ENCODE measurements around the gene PGRMC2. TPM values are rescaled to one million over a fixed set of nuclear protein-coding genes. Genes with fewer than 3 reads are reported as not detected.

PGRMC2 gene
- total and polyA plus RNA-seq, 2 donors (not counting 1 experiment from before 2014, with no cell fraction given), result 4.7 to 30.7 TPM

DNA sequence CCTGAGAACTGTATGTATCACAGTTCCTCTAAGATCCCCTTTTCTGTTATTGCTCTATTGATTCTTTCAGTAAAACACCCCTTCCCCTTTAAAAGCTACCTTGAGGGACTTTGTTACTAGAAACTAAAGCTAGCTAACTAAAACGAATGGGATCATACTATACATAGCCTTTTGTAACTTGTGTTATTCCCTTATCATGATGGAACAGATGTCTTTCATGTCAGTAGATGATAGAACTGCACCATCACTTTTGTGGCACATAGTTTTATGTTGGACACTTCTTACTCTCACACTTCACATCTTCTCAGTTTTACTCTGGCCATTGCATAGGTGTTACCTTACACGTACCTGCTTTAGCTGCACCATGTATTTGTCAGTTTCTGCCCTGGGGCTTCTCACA lies 46.6 kb upstream of the PGRMC2 start:
- no peaks in the 10 kb centered on the region for H3K9me3 ChIP-seq (ENCODE audit: control extremely low read depth in 1 of 3, control insufficient read depth in 2 of 3, insufficient read depth in 1 of 3, low read length in 2 of 3)
- no peaks in the 10 kb centered on the region for H3K27me3 ChIP-seq (replicated peaks in 1 of 4; ENCODE audit: control extremely low read depth in 1 of 4, control insufficient read depth in 3 of 4, insufficient read depth in 4 of 4, low read length in 3 of 4)
- H3K9me3 Mint-ChIP-seq (ENCODE audit: insufficient read depth), result no peaks in the 10 kb centered on the region
- H4K20me1 ChIP-seq (ENCODE audit: control insufficient read depth, insufficient read depth, low read length, poor library complexity, severe bottlenecking), result no peaks in the 10 kb centered on the region
- TF ChIP-seq, protein P1, sequence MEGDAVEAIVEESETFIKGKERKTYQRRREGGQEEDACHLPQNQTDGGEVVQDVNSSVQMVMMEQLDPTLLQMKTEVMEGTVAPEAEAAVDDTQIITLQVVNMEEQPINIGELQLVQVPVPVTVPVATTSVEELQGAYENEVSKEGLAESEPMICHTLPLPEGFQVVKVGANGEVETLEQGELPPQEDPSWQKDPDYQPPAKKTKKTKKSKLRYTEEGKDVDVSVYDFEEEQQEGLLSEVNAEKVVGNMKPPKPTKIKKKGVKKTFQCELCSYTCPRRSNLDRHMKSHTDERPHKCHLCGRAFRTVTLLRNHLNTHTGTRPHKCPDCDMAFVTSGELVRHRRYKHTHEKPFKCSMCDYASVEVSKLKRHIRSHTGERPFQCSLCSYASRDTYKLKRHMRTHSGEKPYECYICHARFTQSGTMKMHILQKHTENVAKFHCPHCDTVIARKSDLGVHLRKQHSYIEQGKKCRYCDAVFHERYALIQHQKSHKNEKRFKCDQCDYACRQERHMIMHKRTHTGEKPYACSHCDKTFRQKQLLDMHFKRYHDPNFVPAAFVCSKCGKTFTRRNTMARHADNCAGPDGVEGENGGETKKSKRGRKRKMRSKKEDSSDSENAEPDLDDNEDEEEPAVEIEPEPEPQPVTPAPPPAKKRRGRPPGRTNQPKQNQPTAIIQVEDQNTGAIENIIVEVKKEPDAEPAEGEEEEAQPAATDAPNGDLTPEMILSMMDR (IDR thresholded peaks at IDR 0.05), result no peak
- TF ChIP-seq EZH2 (IDR thresholded peaks at IDR 0.05; ENCODE audit: borderline replicate concordance, insufficient read depth, low read depth, low read length, poor library complexity, severe bottlenecking), result no peak
- H3K4me1 ChIP-seq (ENCODE audit: control insufficient read depth in 2 of 2, insufficient read depth in 2 of 2, low read length in 2 of 2), result no peaks in the 10 kb centered on the region
- ChIA-PET CTCF (no interaction called here), POLR2A (no interaction called here)
- no peaks in the 10 kb centered on the region for H3K27me3 Mint-ChIP-seq
- no CpG with 5 or more reads among the region's 2 CpGs for WGBS (ENCODE audit: insufficient coverage)
- no peak overlapping the region for H3K4me2 ChIP-seq (replicated peaks; ENCODE audit: low read depth, low read length, poor library complexity, severe bottlenecking)
- no peaks in the 10 kb centered on the region for H3K36me3 ChIP-seq (replicated peaks in 1 of 2; ENCODE audit: control extremely low read depth in 1 of 2, control insufficient read depth in 1 of 2, extremely low read depth in 1 of 2, insufficient read depth in 2 of 2, low read length in 1 of 2)
- ATAC-seq (ENCODE audit: low read depth) (no peak), DNase-seq (no peak)
- no peak overlapping the region for H3K4me3 Mint-ChIP-seq
- no peaks in the 10 kb centered on the region for H3K4me1 Mint-ChIP-seq
- H3K4me3 ChIP-seq (ENCODE audit: control extremely low read depth in 1 of 5, extremely low read depth in 1 of 5, insufficient read depth in 1 of 5, low read depth in 2 of 5, low read length in 4 of 5), result no peak overlapping the region
- no peak overlapping the region for H3K27ac ChIP-seq (ENCODE audit: low read length in 2 of 2)
- no peak overlapping the region for H3K9ac ChIP-seq (ENCODE audit: low read length)
- intact Hi-C loops (cut with micrococcal nuclease), result no loop called here
- H3K79me2 ChIP-seq (ENCODE audit: control insufficient read depth, insufficient read depth, low read length), result no peaks in the 10 kb centered on the region
- H2AFZ ChIP-seq (ENCODE audit: insufficient read depth, low read depth, low read length, poor library complexity, severe bottlenecking), result no peak overlapping the region
- no peak overlapping the region for H3K27ac Mint-ChIP-seq

DNA sequence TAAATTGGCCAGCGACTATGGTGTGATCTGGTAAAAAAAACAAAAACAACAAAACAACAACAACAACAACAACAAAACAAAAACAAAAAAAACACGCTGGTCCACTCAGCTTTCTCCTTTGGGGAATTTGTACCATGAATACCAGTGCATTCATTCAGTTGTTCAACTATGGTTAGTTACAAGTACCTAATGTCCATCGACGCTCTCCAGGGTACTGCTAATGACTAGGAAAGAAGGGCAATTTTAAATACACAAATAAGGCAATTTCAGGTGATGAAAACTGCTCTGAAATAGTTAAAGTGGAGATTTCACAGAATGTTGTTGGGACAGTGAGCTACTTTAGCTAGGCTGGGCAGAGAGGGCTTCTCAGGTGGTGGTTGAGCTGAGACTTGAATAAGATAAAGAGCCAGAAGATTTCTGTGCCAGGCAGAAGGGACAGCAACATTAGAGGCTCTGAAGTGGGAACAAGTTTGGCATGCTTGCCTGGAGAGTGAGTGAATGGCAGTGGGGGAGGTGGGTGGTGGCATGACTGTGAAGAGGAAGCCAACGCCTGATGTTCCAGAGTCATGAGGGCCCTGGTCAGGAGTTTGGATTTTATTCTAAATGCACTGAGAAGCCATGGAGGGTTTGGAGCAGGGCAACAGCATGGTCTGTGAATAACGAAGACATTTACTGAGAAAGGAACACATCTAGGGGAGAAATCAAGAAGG lies 45.9 kb upstream of the PGRMC2 start:
- intact Hi-C loops (cut with micrococcal nuclease), result no loop called here
- Histone ChIP-seq H2AFZ (ENCODE audit: insufficient read depth, low read depth, low read length, poor library complexity, severe bottlenecking) (no peak overlapping the region), H3K4me1 (ENCODE audit: control insufficient read depth in 2 of 2, insufficient read depth in 2 of 2, low read length in 2 of 2) (no peaks in the 10 kb centered on the region), H3K27me3 (replicated peaks in 1 of 4; ENCODE audit: control extremely low read depth in 1 of 4, control insufficient read depth in 3 of 4, insufficient read depth in 4 of 4, low read length in 3 of 4) (no peaks in the 10 kb centered on the region), H3K9ac (ENCODE audit: low read length) (no peak overlapping the region), H4K20me1 (ENCODE audit: control insufficient read depth, insufficient read depth, low read length, poor library complexity, severe bottlenecking) (no peaks in the 10 kb centered on the region), H3K9me3 (ENCODE audit: control extremely low read depth in 1 of 3, control insufficient read depth in 2 of 3, insufficient read depth in 1 of 3, low read length in 2 of 3) (no peaks in the 10 kb centered on the region), H3K4me2 (replicated peaks; ENCODE audit: low read depth, low read length, poor library complexity, severe bottlenecking) (no peak overlapping the region), H3K36me3 (replicated peaks in 1 of 2; ENCODE audit: control extremely low read depth in 1 of 2, control insufficient read depth in 1 of 2, extremely low read depth in 1 of 2, insufficient read depth in 2 of 2, low read length in 1 of 2) (no peaks in the 10 kb centered on the region), H3K79me2 (ENCODE audit: control insufficient read depth, insufficient read depth, low read length) (no peaks in the 10 kb centered on the region), H3K27ac (ENCODE audit: low read length in 2 of 2) (no peak overlapping the region), H3K4me3 (ENCODE audit: control extremely low read depth in 1 of 5, extremely low read depth in 1 of 5, insufficient read depth in 1 of 5, low read depth in 2 of 5, low read length in 4 of 5) (no peak overlapping the region)
- Mint-ChIP-seq H3K27me3 (no peaks in the 10 kb centered on the region), H3K4me3 (no peak overlapping the region), H3K4me1 (no peaks in the 10 kb centered on the region), H3K9me3 (ENCODE audit: insufficient read depth) (no peaks in the 10 kb centered on the region), H3K27ac (no peak overlapping the region)
- DNase-seq (no peak), ATAC-seq (ENCODE audit: low read depth) (no peak)
- WGBS (ENCODE audit: insufficient coverage), result 89% methylated on average over 3 of the region's 6 CpGs
- POLR2A ChIA-PET, result no interaction called here
- CTCF ChIA-PET, result no interaction called here
- no peak for TF ChIP-seq EZH2 (IDR thresholded peaks at IDR 0.05; ENCODE audit: borderline replicate concordance, insufficient read depth, low read depth, low read length, poor library complexity, severe bottlenecking)
- TF ChIP-seq, protein P1 (IDR thresholded peaks at IDR 0.05), result no peak

Data from B cell (primary cell).